Effector CD8-positive, alpha-beta T cell (primary cell): ENCODE measurements around the gene HORMAD1.
"Not testable (repeated sequence)": the region's sequence is repeated elsewhere in the genome, so short reads cannot be mapped to it uniquely, and the experiment has no call there.

Source experiments
- DNase-seq: peaks from one replicate; lab custom pipeline; 2025; lab: John Stamatoyannopoulos, UW
- total RNA-seq, 4 experiments: gene quantifications; one replicate each; lab custom pipeline; 2026; lab: John Stamatoyannopoulos, UW

HORMAD1 gene, protein sequence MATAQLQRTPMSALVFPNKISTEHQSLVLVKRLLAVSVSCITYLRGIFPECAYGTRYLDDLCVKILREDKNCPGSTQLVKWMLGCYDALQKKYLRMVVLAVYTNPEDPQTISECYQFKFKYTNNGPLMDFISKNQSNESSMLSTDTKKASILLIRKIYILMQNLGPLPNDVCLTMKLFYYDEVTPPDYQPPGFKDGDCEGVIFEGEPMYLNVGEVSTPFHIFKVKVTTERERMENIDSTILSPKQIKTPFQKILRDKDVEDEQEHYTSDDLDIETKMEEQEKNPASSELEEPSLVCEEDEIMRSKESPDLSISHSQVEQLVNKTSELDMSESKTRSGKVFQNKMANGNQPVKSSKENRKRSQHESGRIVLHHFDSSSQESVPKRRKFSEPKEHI
- 0.09 to 0.91 (median 0.17) reads per million in 4 experiments for total RNA-seq

DNA sequence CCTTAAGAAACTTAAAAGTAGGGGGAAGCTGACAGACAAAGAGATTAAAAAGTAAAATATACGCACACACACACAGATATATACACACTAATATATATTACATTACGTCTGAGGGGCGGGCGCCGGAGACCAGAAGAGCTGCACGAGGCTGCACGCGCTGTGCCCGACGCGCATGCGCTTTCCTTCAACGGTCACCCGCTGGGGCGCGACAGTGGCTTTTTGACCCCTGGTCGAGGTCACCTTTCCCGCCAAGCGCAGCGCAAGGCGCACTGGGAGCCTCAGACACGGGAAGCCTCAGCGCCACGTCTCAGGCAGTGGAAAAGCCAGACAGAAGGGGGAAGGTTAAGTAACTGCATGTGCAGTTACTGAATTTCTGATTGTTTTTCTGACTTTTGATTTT lies at the start of gene HORMAD1:
Gene HORMAD1, minus strand, starts transcription at position 193 of the 400 bp plus-strand sequence. CDS start 1,390 bp downstream, outside the sequence.
- no peak for DNase-seq

DNA sequence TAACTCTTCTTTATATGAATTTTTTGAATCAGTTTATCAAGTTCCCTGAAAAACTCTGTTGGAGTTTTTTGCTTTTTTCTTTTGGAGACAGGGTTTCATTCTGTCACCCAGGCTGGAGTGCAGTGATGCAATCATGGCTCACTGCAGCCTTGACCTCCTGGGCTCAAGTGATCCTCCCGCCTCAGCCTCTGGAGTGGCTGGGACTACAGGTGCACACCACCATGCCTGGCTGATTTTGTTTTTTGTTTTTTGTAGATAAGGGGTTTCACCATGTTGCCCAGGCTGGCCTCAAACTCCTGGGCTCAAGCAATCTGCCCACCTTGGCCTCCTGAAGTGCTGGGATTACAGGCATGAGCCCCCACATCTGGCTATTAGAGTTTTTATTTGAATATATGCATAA lies 47.0 kb upstream of the HORMAD1 start:
- DNase-seq, result not testable (repeated sequence)

DNA sequence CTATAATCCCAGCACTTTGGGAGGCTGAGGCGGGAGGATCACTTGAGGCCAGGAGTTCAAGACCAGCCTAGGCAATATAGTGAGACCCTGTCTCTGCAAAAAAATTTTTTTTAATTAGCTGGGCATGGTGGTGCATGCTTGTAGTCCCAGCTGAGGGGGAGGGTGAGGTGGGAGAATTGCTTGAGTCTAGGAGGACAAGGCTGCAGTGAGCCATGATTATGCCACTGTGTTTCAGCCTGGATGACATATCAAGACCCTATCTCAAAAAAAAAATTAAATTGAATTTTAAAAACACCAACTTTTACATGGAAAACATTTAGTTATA lies 45.2 kb upstream of the HORMAD1 start:
- DNase-seq, result not testable (repeated sequence)

DNA sequence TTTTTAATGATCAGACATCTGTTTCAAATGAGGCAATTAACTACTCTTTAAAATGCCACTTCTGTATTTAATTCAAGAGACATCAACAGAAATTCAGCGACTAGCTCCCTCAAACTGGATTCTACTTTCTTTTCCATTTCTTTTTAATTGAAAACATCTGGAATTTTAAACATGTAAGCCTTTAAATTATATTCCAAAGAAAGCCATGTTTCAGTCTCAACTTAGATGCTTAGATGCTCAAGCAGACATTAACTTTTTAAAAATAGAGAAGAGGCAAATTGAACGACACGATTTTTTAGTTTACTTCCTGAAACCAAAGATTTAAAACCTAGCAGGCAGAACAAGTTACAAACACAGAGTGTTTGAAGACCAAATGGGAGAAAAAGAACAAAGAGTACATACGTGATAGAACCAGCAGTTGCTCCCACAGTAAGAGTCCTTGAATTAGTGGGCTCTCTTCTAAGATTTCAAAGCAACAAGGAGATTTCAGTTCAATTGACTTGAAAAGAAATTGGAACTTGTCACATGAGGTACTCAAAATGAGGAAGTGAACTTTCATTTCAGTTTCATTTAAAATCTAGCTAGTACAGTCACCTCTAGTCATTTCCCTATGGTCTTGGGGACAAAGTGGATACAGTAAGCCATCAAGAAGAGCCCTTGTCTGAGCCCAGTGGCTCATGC lies 44.7 kb upstream of the HORMAD1 start, which contains the start of gene CTSS:
Gene CTSS, minus strand, starts transcription at position 483 of the 681 bp plus-strand sequence. CDS start 1,015 bp downstream, outside the sequence.
- no peak for DNase-seq

DNA sequence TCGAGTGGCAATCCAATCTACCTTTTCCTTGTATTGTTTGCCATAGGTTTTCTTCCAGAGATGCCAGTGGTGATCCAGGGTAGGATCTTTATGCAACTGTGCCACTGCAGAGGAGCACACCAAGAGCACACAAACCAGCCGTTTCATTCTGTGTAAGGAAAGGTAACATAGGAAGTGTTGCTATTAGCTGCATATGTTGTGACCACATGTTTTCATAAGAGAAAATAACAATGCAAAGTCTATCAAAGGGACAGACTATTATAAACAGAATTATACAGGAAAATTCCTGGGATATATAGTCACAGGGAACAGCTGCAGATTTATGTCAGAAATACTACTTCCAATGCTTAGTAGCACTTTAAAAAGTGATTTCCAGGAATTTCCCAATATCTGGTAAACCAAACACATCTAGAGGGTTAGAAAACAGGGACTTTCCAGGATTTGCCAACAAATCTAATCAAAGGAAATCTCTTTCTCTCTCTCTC lies 44.0 kb upstream of the HORMAD1 start:
- no peak for DNase-seq

DNA sequence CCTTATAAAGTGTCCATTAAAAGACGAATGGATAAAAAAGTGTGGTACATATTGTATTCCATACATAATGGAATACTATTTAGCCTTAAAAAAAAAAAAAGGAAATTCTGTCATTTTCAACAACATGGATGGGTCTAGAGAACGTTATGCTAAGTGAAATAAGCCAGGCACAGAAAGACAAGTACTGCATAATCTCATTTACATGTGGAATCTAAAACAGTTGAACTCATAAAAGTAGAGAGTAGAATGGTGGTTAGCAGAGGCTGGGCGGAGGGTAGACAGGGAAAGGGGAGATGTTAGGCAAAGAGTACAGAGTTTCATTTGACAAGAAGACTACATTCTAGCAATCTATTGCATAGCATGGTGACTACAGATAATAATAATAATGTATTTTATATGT lies 42.3 kb upstream of the HORMAD1 start:
- no peak for DNase-seq

DNA sequence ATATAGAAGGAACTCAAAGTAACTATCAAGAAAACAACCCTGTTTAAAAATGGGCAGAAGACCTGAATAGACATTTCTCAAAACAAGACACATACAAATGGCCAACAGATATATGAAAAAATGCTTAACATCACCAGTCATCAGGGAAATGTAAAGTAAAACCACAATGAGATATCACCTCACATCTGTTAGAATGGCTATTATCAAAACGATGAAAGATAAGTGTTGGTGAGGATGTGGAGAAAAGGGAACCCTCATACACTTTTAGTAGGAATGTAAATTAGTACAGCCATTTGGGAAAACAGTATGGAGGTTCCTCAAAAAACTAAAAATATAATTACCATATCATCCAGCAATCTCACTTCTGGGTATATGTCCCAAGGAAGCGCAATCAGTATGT lies 41.9 kb upstream of the HORMAD1 start:
- no peak for DNase-seq

DNA sequence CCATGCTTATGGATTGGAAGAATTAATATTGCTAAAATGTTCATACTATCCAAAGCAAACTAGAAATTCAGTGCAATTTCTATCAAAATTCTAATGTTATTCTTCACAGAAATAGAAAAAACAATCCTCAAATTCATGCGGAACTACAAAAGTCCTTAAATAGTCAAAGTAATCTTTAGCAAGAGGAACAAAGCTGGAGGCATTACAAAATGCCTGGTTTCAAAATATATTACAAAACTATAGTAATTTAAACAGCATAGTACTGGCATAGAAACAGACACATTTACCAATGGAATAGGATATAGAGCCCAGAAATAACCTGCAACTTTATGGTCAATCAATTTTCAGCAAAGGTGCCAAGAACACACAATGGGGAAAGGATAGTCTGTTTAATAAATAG lies 41.1 kb upstream of the HORMAD1 start:
- DNase-seq, result no peak

DNA sequence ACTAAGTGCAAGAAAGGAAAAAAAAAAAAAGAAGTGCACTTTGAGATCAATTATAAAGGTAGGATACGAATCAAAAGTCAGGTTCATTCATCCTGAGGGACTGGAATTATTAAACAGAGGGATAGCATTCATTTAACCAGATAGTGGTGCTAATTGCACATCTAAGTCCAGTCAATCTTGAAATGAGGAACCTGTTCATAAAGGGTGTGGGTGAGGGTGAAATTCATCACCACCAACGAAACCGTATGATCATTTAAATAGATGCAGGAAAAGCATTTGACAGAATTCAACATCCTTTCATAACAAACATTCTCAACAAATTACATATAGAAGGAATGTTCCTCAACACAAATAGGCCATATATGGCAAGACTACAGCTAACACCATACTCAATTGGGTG lies 39.3 kb upstream of the HORMAD1 start:
- no peak for DNase-seq

DNA sequence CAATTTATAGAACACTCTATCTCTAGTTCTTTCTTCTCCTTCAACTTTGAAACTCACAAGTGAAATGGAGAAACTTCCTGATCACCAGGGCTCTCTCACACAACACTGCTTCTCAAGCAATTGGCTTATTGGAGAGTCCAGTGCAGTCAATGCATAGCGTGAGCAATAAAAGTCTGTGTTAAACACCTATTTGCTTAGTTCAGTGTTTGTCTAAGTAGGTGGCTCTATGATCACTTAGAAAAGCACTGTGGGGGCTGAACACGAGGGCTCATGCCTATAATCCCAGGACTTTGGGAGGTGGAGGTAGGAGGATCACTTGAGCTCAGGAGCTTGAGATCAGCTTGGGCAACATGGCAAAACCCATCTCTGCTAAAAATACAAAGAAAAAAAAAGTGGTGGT lies 32.7 kb upstream of the HORMAD1 start:
- no peak for DNase-seq

DNA sequence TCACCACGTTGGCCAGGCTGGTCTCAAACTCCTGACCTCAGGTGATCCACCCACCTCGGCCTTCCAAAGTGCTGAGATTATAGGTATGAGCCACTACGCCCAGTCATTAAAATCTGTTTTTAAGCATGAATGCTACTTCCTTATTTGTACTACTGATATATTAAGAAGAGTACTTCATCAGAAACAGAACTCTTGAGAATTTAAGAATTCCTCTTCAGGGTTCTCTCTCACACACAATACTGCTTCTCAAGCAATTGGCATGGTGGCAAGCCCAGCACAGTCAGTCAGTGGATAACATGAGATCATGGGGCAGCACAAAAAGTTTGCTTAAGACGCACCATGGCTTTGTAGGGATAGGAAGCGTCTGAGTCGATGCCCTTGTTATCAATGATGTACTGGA lies 30.7 kb upstream of the HORMAD1 start:
- DNase-seq, result no peak

DNA sequence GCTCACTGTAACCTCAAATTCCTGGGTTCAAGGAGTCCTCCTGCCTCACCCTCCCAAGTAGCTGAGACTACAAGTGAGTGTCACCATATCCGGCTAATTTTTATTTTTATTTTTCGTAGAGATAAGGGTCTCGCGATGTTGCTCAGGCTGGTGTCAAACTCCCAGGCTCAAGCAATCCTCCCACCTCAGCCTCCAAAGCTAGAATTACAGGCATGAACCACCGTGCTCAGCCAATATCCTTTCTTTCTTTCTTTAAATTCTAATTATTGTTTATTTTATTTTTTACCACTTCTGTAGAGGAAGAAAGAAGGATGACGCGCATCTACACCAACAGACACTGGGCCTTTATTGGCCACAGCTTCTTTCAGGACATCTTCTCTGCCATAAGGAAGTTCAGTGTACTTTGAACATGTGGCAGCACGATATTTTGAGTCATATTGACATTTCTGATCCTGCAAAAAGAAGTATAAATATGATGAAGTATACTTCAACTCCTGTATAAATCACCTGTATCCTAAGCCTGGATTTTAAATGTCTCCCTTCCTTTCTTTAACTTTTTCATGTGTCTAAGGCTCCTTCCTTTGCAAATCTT lies 29.1 kb upstream of the HORMAD1 start:
- DNase-seq, result no peak

DNA sequence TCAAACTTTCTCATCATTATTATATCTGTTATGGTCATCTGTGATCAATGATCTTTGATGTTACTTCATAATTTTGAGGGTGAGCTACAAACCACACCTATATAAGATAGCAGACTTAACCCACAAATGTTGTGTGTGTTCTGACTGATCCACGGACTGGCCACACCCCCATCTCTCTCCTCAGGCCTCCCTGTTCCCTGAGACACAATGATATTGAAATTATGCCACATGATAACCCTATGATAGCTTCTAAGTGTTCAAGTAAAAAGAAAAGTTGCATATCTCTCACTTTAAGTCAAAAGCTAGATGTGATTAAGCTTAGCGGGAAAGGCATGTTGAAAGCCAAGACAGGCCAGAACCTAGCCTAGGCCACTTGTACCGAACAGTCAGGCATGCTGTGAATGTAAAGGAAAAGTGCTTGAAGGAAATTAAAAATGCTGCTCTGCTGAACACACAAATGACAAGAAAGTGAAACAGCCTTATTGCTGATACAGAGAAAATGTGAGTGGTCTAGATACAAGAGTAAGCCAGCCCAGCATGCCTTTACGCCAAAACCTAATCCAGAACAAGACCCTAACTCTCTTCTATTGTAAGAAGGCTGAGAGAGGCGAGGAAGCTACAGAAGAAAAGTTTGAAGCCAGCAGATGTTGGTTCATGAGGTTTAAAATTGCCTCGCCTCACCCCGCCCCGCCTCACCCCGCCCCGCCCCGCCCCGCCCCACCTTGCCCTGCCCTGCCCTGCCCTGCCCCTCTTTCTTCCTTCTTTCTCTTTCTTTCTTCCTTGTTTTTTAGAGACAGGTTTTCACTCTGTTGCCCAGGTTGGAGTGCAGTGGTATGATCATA lies 28.4 kb upstream of the HORMAD1 start:
- DNase-seq, result no peak

DNA sequence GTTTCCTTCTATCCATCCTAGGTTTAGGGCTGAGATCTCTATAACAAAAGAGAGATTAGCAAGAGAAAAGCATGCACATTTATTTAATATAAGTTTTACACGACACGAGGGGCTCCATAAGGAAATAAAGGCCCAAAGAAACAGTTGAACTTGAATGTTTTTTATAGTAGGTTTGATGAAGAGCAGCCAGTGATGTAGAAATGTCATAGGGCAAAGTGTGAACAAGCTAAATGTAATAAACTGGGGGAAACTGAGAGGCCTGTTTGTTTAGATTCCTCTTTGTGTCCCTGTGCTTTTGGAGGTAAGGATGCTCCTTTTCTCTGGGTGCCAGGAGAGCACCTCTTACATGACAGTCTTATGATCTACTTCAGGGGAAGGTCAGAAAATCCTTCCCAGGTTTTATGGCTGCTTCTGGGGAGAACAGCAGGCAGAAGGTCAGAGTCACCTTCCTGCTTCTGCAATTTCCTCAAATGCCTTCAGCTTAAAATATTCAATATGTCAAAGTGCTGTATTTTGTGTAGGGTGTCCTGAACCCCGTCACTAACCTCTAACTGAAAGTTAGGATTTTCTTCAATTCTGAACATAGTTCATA lies 9.5 kb upstream of the HORMAD1 start:
- DNase-seq, result no peak

DNA sequence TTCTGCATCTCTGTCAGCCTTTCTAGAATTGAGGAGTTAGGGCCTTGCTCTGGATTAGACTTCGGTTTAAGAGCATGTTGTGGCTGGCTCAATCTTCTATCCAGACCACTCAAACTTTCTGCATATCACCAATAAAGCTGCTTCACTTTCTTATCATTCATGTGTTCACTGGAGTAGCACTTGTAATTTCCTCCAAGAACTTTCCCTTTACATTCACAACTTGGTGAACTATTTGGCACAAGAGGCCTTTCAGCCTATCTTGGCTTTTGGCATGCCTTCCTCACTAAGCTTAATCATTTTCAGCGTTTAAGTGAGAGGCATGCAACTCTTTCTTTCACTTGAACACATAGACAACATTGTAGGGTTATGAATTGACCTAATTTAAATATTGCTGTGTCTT lies 3.6 kb upstream of the HORMAD1 start:
- no peak for DNase-seq

DNA sequence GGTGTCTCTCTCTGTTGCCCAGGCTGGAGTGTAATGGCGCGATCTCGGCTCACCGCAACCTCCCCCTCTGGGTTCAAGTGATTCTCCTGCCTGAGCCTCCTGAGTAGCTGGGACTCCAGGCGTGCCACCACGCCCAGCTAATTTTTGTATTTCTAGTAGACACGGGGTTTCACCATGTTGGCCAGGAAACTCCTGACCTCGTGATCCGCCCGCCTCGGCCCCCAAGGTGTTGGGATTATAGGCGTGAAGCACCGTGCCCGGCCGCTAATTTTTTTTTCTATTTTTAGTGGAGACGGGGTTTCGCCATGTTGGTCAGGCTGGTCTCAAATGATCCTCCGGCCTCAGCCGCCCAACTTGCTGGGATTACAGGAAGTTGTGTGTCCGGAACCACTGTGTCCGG lies 597 bp downstream of the HORMAD1 start:
- no peak for DNase-seq

DNA sequence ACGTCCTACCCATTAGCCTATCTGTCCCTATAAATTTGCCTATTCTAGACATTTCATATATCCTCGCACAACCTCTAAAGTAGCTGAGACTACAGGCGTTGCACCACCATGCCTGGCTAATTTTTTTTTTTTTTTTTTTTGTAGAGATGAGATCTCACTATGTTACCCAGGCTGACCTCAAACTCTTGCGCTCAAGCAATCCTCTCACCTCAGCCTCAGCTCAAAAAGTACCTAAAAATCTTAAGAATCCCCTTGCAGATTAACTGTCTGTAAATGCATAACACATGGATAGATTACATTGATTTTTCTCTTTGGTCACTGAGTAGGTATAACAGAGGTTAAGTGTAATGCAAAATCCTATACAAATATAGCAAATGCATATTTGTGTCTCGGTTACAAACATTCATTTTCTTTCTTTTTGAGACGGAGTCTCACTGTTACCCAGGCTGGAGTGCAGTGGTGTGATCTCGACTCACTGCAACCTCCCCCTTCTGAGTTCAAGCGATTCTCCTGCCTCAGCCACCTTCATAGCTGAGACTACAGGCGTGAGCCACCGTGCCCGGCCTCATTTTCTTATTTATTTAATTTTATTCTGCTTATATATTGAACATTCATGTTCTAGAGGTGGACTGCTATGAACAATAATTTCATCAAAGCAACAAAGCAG lies 2.3 kb downstream of the HORMAD1 start:
- DNase-seq, result no peak

DNA sequence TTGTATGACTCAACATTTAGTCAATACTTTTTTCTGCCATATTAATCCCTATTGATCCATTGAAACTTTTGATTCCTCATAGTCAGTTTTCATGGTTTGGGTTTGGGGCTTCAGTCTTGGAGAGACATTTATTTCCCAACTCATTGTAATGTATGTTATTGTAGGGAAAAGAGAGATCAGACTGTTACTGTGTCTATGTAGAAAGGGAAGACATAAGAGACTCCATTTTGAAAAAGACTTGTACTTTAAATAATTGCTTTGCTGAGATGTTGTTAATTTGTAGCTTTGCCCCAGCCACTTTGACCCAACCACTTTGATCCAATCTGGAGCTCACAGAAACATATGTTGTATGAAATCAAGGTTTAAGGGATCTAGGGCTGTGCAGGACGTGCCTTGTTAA lies 11.7 kb downstream of the HORMAD1 start:
- not testable (repeated sequence) for DNase-seq

DNA sequence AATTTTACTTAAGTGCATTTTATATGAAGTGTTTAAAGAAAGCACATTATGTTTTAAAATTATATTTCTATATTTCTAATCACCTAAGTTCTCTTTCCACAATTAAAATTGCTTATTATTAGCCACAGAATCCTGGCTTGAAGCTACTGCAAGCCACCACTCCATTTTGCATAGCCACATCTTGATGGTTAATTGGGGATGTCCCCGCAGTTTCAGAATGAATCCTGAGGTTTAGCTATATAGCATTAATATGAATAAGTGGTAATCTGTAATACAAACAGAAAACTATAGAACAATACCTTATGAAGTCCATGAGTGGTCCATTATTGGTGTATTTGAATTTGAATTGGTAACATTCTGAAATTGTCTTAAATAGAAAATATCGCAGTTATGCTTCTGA lies 12.1 kb downstream of the HORMAD1 start:
- DNase-seq, result no peak

DNA sequence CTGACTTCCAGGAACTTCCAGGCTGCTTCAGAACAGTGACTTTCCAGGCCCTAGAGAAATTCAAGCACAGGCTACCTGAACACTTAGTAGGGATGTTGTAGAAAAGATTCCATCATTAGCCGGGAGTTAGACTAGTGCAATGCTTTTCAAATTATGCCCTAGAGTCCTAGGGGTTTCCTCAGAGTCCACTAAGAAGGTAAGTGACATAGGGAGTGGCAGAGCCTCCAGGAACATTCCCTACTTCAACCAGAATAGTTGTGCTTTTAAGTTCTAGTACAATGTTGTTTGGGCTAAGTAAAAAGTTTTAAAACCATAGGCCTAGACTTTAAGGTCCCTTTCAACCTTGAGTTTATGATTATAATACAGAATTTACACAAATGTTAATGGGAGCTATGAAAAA lies 14.6 kb downstream of the HORMAD1 start:
- no peak for DNase-seq

DNA sequence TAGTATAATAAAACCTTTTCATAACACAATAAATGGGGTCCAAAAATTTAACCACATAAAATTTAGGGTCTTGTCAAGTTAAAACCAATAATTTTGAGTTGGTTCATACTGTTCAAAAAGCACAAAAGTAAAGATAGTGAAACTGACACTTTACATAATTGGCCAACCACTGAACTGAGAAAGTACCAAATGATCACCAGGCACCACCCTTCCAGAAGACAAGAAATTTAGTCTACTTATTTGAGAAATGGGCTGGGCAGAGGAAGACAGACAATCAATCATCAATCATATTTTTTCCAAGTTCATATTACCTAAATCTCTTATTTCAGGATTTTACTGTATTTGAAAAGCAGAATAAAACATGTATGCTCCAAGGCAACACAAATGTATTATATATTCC lies 17.3 kb downstream of the HORMAD1 start:
- DNase-seq, result no peak
